ENCODE measurements around the gene CCL16. TPM values are rescaled to one million over a fixed set of nuclear protein-coding genes. Genes with fewer than 3 reads are reported as not detected.
"Not testable (repeated sequence)": the region's sequence is repeated elsewhere in the genome, so short reads cannot be mapped to it uniquely, and the experiment has no call there.

The CCL16 gene
- total and polyA plus RNA-seq, 8 donors = 0.40 to 1.2 (median 0.97) TPM; not detected in 2

- Histone ChIP-seq H3K4me3 (no peak within 1 kb of the TSS), H3K9me3 (no peaks in the 10 kb centered on the region), H3K27ac (no peak within 1 kb of the TSS), H3K27me3 (no peaks in the 10 kb centered on the region), H3K4me1 (peaks cover 0 to 9% of the 10 kb centered on the region in 2 donors), H3K36me3 (no peaks in the 10 kb centered on the region)
- DNase-seq = no peak
- TF ChIP-seq CTCF (IDR thresholded peaks at IDR 0.05) = no peak
- peak; percentile 36 for ATAC-seq
- intact Hi-C loops (cut with DNase I) = no loop called here
Measured at GRCh38 chr17:36017799-36018198, 36.5 kb upstream of the CCL16 start, which contains the start of gene CCL23. TSS of gene CCL23 (minus strand) at chr17:36017972. CDS start at chr17:36017897, 75 bp downstream.

- TF ChIP-seq CTCF (IDR thresholded peaks at IDR 0.05) = no peak
- DNase-seq (no peak), ATAC-seq (no peak)
- H3K27ac ChIP-seq = no peak overlapping the region
- no peaks in the 10 kb centered on the region for H3K27me3 ChIP-seq
- H3K4me1 ChIP-seq = peaks cover 0 to 9% of the 10 kb centered on the region in 2 donors
- H3K9me3 ChIP-seq = peaks cover 0 to 11% of the 10 kb centered on the region in 2 donors
- H3K4me3 ChIP-seq = no peak overlapping the region
- intact Hi-C loops (cut with DNase I) = no loop called here
- H3K36me3 ChIP-seq = no peaks in the 10 kb centered on the region
Measured at GRCh38 chr17:36016555-36016954, 35.3 kb upstream of the CCL16 start.

- ATAC-seq; H3K4me1 ChIP-seq; H3K27ac ChIP-seq; H3K4me3 ChIP-seq; intact Hi-C loops (cut with DNase I); H3K36me3 ChIP-seq; H3K27me3 ChIP-seq; DNase-seq: not testable (repeated sequence)
- peaks cover 0 to 15% of the 10 kb centered on the region in 2 donors for H3K9me3 ChIP-seq
Measured at GRCh38 chr17:36015895-36016294, 34.6 kb upstream of the CCL16 start.

- Histone ChIP-seq H3K27ac (no peak overlapping the region), H3K9me3 (peaks cover 0 to 15% of the 10 kb centered on the region in 2 donors), H3K4me1 (peaks cover 0 to 9% of the 10 kb centered on the region in 2 donors), H3K36me3 (no peaks in the 10 kb centered on the region), H3K4me3 (no peak overlapping the region), H3K27me3 (no peaks in the 10 kb centered on the region)
- TF ChIP-seq CTCF (IDR thresholded peaks at IDR 0.05) = no peak
- DNase-seq = no peak
- ATAC-seq = no peak
- intact Hi-C loops (cut with DNase I) = no loop called here
Measured at GRCh38 chr17:36014946-36015345, 33.6 kb upstream of the CCL16 start.

- intact Hi-C loops (cut with DNase I) = no loop called here
- Histone ChIP-seq H3K4me3 (no peak overlapping the region), H3K27me3 (no peaks in the 10 kb centered on the region), H3K9me3 (peaks cover 0 to 30% of the 10 kb centered on the region in 2 donors), H3K4me1 (no peaks in the 10 kb centered on the region), H3K36me3 (no peaks in the 10 kb centered on the region), H3K27ac (no peak overlapping the region)
- no peak for TF ChIP-seq CTCF (IDR thresholded peaks at IDR 0.05)
- ATAC-seq (no peak), DNase-seq (no peak)
Measured at GRCh38 chr17:36011201-36011600, 29.9 kb upstream of the CCL16 start.

GRCh38 chr17:36008998-36009665, 27.8 kb upstream of the CCL16 start:
- intact Hi-C loops (cut with DNase I) = no loop called here
- Histone ChIP-seq H3K9me3 (peaks cover 0 to 30% of the 10 kb centered on the region in 2 donors), H3K36me3 (no peaks in the 10 kb centered on the region), H3K4me1 (no peaks in the 10 kb centered on the region), H3K4me3 (no peak overlapping the region), H3K27me3 (no peaks in the 10 kb centered on the region), H3K27ac (no peak overlapping the region)
- DNase-seq = no peak
- no peak for ATAC-seq
- TF ChIP-seq CTCF (IDR thresholded peaks at IDR 0.05) = peak in 1 of 2 donors; percentile 11
